Measurements from ENCODE around the gene DNAJC3.
"Not testable (repeated sequence)": the region's sequence is repeated elsewhere in the genome, so short reads cannot be mapped to it uniquely, and the experiment has no call there.

Gene DNAJC3

DNA sequence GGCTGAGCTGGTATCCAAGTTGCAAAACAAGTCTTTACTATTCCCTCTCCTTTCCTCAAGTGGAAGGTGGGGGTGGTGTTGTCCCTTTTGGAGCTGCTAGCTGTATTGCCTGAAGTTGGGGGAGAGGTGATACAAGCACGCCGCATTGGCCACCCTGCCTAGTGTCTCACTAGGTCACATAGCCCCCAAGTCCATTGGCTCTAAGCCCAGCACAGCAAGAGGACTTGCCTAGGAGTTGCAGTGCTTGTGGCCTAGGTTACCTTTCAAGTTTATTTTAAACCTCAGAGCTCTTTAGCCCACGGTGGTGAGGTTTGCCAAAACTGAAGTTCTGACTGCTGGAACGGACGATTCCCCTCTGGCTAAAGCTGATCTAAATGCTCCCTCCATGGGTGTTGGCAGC, 5.3 kb upstream of the DNAJC3 start:
- DNase-seq (ENCODE audit: low read depth in 2 of 2): no peak

DNA sequence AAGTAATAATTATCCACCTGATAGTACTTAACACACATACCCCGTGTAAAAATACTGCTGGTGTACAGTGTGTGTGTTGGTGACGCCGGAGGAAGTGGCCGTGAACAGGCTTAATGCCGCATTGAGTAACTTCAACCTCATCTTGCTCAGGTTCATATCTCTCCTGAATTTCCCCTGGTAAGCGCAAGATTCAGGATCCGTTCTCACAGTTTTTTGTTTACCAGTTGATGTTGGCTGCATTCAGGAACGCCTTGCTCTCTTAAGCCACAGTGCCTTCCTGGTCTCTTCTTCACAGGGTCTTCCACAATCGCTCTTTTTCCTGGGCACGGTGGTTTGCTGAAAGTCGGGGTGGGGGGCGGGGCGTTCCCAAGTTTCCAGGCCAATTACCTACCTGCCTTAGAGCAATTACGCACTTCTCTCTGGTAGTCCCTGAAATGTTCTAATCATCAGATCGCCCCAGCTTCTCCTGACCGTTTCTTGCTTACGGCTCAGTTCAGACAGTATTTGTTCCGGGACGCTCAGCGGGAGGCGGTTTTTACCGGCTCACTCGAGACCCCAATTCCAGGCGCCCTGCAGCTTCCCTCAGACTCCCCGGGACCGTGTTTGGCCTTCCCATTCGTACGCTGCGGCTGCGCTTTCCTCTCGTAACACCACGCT, 706 bp upstream of the DNAJC3 start:
- no peak for DNase-seq (ENCODE audit: low read depth in 2 of 2)

DNA sequence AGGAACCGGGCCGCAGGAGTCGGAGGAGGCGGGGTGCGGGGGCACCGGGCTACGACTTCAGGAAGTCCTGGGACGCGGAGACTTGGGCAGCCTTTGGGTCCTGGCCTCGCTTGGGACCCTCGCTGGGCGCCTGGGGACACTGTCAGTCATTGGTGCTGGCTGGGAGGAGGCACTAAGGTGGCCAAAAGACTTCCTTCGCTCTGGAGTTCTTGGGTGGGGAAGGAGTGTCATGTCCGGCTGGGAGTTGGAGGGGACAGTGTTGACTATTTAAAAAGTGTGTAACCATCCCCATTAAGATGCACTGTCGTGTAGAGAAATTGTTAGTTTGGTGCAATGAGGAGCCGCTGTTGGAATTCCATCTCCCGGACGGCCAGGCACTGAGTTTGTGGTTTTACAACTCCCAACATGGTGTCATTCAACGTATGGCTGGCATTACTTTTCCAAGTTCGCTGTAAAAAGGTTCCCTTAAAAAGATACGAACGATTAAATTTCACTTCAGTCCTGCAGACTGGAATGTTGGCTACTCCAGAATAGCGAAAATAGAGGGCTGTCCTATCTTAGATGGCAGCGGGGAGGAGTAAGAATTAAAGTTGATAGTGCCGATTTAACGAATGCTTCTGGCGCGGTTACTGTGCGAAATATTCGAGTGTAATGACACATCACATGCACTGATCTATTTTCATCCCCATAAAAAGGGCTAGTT, 776 bp downstream of the DNAJC3 start:
- no peak for DNase-seq (ENCODE audit: low read depth in 2 of 2)

DNA sequence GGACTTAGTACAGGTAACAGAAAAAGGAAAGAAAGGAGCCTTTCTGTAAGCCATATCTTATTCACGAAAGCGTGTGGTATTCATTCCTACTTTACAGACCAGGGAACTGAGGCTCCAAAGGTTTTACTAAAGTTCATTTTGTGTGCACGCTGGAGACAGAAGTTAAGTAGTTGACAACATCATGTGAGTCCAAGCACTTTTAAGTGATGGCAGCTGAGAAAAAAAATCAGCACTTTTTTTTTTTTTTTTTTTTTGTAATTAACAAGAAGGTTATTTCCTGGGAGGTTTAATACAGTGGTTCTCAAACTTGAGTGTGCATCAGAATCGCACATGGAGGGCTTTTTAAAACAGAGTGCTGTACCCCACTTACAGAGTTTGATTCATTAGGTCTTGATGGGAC, 2.0 kb downstream of the DNAJC3 start:
- no peak for DNase-seq (ENCODE audit: low read depth in 2 of 2)

DNA sequence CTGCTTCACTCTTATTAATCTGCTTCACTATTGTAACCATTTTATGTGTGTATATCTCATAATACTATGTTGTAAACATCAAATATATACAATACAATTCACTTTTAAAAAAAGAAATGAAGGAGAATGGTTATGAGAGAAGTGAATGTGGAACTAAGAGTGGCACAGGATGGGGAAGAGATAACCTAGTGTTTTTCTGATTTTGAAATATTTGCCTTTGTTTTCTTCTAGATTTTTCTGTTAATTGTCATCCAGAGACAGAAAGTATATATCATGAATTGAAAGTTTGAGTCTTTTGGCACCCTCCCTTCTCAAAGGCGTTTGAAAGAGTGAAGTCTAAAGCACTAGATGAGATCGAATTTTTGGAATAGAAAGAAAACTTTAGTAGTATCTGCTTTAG, 2.8 kb downstream of the DNAJC3 start:
- no peak for DNase-seq (ENCODE audit: low read depth in 2 of 2)

DNA sequence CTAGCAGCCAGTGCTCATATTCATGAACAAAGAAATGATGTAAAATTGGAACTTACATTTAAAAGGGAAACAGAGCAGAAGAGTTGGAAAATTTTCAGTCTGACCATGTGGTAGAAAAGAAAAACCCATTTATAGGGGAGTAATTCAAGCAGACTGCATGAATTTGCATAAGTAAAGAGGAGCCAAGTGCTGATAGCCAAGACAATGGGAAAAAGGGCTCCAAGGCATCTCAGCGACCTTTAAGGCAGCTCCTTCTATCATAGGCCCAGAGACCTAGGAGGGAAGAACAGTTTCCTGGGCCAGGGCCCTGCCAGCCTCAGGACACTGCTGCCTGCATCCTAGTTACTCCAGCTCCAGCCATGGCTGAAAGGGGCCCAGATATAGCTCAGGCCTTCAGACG, 7.5 kb downstream of the DNAJC3 start:
- no peak for DNase-seq (ENCODE audit: low read depth in 2 of 2)

DNA sequence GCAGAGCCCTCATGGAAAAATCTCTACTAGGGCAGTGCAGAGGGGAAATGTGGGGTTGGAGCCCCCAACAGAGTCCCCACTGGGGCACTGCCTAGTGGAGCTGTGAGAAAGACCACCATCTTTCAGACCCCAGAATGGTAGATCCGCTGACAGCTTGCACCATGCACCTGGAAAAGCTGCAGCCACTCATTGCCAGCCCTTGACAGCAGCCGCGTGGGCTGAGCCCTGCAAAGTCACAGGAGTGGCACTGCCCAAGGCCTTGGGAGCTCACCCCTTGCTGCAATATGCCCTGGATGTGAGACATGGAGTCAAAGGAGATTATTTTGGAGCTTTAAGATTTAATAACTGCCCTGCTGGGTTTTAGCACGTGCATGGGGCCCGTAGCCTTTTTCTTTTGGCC, 8.0 kb downstream of the DNAJC3 start:
- not testable (repeated sequence) for DNase-seq (ENCODE audit: low read depth in 2 of 2)

DNA sequence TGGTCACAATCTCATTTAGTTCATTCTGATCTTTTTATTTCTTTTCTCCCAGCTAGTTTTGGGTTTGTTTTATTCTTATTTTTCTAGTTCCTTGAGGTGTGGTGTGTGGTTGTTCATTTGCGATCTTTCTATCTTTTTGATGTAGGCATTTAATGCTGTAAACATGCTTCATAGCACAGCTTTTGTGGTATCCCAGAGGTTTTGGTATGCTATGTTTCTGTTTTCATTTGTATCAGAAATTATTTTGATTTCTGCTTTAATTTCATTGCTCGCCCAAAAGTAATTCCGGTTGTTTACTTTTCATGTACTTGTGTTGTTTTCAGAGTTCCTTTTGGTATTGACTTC, 12.6 kb downstream of the DNAJC3 start:
- no peak for DNase-seq (ENCODE audit: low read depth in 2 of 2)

DNA sequence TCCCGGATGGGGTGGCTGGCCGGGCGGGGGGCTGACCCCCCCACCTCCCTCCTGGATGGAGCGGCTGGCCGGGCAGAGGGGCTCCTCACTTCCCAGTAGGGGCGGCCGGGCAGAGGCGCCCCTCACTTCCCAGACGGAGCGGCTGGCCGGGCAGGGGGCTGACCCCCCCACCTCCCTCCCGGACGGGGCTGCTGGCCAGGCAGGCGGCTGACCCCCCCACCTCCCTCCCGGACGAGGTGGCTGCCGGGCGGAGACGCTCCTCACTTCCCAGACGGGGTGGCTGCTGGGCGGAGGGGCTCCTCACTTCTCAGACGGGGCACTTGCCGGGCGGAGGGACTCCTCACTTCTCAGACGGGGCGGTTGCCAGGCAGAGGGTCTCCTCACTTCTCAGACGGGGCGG, 14.0 kb downstream of the DNAJC3 start:
- DNase-seq (ENCODE audit: low read depth in 2 of 2): not testable (repeated sequence)

DNA sequence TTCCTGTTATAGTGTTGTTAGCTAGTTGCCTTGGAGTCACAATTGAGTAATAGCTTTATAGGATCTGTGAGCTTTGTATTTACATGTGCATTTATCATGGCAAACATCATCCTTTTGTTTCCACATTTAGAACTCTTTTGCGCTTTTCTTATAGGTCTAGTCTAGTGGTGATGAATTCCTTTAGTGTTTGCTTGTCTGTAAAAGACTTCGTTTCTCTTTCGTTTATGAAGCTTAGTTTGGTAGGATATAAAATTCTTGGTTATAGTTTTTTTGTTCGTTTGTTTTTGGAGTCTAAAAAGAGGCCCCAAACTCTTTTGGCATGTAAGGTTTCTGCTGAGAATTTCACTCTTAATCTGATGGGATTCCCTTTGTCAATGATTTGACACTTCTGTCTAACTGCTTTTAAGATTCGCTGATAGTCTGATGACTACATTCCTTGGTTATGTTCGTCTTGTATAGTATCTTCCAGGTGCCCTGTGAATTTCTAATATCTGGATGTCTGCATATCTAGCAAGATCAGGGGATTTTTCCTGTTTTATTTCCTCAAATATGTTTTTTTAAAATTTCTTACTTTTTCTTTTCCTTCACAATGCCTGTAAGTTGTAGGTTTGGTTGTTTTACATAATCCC, 20.2 kb downstream of the DNAJC3 start:
- no peak for DNase-seq (ENCODE audit: low read depth in 2 of 2)

DNA sequence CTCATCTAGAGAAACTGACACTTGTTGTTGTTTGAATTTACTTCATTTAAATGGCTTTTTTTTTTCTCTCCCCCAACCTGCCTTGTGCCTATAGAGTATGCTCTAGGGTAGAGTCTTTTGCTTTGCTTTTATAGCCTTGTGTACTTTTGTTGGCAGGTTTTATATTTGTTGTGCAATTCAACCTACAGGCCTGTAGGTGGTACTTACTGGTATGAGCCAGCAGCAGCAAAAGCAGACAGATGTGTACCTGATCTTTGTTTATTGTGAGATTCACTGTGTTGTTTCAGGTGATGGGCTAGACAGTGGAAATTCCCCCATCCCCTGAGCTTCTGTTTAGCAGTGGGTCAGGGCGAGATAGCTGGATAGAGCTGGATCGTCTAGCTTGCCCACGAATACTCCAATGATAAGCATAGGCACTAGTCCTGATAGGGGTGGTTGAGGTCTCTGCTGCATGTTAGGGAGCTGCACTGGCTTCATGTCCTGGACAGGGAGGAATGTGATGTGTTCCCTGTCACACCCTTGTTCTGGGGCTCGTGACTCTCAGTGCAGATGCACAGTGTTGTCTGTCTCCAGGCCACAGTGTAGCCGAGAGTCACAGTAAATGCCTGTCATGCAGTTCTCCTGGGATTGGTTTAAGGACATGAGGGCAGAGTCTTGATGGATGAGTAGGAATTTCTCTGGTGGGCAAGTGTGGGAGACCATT, 21.3 kb downstream of the DNAJC3 start:
- DNase-seq (ENCODE audit: low read depth in 2 of 2): no peak

DNA sequence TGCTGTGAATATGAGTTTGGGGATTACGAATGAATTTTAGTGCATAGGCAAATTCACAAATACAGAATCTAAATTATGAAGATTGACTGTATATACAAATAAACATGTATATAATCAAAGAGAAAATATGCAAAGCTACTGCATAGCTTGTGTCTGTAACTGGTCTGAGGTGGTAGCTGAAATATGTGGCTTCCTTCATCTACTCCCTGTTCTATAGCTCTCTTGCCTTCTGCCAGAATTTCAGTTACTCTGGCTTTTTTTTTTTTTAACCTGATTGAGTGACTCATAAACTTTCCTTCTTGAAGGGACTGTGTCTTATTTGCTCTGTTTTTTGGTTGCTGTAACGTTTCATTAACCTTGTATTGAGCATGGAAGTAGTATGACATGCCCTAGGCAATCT, 26.6 kb downstream of the DNAJC3 start:
- no peak for DNase-seq (ENCODE audit: low read depth in 2 of 2)

DNA sequence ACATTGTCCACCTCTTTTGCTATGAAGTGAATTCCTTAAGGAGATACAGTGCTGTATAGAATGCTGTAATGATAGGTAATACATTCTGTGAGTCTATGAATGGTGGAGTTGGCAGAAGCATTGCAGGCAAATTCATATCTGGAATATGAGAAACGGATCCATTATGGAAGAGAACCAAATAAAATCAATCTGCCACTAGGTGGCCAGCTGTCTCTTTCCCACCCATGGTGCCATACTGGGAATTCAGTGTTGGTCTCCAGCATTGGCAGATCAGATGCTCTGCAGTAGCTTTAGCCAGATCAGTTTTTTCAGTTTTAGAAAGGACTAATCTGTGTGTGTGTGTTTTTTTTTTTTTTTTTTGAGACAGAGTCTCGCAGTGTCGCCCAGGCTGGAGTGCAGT, 27.6 kb downstream of the DNAJC3 start:
- DNase-seq (ENCODE audit: low read depth in 2 of 2): no peak

DNA sequence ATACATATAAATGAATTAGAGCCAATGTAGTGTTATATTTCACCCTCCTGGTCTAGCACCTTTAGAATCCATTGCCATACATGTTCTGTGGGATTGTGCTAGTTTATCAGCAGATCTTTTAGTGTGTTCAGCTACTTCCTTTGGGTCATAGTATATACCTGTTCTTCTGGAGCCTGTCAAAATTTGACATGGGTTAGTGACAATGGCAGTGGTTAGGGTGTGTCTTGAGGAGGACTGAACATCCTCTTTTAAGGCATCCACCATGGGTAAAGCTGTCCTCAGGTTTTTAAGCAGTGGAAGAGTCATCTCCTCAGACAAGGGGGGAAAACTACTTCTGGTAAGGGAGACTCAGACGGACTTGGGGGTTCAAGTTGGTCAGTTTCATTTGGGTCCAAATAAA, 29.4 kb downstream of the DNAJC3 start:
- DNase-seq (ENCODE audit: low read depth in 2 of 2): no peak

DNA sequence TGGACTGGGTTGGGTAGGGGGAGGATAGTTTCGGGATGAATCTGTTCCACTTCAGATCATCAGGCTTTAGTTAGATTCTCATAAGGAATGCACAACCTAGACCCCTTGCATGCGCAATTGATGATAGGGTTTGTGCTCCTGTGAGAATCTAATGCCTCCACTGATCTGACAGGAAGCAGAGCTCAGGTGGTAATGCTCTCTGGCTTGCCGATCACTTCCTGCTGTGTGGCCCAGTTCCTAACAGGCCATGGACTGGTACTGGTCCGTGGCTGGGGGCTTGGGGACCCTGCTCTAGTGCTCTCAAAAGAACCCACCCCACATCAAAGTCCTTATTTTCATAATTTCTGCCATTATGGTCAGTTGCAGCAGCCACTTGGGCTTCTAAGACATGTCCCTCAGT, 30.1 kb downstream of the DNAJC3 start:
- DNase-seq (ENCODE audit: low read depth in 2 of 2): no peak

DNA sequence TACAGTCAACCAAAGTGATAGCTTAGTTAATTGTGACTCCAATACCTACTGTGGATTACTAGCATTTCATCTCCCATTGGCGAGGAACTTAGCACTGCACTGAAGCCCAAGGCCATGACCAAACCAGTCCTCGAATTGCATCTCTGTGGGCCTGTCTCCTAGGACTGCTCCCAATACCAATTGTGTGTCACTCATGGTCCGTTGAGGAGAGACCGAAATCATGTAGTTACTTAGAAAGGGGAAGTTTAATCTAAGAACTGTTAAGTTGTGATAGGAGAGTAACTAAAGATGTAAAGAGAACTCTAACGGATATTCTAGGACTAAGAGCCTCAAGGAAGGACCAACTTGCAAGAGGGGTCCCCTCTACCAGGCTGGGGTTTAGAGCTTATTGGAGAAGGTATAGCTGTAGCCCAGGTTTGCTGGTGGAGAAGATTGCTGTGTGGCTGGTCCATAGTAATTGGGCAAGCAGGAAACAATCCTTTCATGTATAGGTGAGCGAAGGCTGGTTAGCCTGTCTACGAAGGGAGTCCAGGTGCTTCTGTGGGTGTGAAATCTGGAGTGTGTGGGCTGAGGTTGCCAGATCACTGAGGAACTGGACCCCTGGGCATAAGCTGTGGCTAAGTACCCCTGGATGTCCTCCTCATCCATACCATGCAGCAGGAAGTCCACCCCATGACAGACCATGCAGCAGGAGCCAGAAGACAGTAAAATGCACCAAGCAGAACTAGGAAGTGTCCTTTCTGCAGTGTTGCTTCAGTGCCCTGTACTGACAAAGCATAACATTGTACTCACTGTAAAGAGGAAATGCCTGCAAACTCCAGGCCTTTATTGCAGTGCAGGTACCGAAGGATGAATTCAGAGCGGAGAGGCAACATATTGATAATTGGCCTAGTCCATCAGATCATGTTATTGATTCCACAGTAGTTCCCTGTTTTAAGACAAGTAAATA, 30.8 kb downstream of the DNAJC3 start:
- DNase-seq (ENCODE audit: low read depth in 2 of 2): no peak

DNA sequence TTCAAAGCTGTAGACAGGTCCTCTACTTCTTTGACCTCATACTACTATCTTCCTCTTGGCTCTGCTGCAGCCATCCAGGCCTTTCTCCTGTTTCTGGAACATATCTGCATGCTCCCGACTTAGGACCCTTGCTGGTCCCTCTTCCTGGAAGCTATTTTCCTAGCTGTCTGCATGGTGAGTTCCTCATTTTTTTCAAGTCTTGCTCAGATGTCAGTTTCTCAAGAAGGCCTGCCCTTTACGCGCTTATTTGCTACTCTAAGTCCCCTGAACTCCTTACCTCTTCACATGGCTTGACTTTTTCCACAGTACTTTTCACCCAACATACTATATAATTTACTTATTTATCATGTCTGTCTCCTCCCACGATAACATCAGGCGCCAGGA, 31.4 kb downstream of the DNAJC3 start:
- DNase-seq (ENCODE audit: low read depth in 2 of 2): no peak

DNA sequence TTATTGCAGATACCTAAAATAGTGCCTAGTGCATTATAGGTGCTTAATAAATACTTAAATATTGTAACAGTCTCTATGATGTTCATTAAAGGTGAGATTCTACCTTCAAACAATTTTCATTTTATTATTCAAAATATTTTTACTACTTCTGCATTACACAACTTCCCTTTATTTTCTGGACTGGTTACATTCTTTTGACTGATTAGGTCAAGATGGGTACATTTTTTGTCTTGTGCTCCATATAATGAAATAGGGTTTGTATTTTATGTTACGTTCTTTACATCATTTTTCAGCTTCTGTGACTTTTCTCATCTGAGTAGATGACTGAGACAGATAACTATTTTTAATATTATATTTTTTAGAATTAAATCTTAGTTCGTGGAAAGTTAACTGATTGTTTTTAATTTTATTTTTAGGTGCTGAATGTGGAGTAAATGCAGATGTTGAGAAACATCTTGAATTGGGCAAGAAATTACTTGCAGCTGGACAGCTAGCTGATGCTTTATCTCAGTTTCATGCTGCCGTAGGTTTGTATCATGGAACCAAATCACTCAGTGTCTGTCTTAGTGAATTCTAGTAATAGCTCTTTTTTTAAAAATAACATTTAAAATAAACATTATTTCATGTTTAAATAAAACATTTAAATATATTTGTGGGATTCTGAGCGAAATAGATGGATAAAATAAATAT, 32.0 kb downstream of the DNAJC3 start:
- no peak for DNase-seq (ENCODE audit: low read depth in 2 of 2)

DNA sequence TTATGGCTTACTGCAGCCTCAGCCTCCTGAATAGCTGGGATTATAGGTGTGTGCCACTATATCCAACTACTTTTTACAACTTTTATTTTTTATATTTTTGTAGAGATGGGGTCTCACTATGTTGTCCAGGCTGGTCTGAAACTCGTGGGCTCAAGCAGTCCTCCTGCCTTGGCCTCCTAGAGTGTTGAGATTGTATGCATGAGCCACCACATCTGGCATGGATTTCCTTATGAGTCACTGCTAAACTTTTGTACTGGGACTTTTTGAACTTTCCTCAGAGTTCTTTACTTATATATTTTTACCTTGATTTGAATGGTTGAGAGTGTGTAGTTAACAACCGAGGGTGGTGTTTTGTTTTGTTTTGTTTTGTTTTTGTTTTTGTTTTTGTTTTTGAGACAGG, 33.4 kb downstream of the DNAJC3 start:
- DNase-seq (ENCODE audit: low read depth in 2 of 2): no peak

DNA sequence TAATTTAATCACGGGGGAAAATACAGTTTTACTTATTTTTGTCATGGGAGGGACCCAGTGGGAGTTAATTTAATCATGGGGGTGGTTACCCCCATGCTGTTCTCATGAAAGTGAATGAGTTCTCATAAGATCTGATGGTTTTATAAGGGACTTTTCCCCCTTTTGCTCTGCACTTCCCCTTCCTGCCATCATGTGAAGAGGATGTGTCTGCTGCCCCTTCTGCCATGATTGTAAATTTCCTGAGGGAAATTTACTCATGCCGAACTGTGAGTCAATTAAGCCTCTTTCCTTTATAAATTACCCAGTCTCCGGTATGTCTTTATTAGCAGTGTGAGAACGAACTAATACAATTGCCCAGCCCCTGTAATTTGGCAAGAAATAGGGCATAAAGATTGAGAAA, 35.9 kb downstream of the DNAJC3 start:
- not testable (repeated sequence) for DNase-seq (ENCODE audit: low read depth in 2 of 2)

DNA sequence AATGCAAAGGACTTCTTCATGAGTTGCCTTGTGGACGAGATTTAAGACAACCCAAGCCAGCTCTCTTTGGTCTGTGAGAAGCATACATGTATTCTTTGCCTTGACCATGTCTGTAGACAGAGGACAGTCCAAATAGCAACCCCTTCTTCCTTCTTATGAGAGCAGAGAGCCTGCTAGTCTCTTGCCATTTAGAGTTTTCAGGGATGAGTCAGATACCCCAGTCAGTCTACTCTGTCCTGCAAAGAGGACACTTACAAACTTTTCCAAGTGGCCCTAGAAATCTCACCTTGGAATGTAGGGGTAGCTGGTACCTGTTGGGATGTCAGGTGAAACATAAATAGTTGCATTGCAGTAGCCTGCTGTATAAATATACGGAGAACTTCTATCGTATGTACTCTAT, 36.7 kb downstream of the DNAJC3 start:
- no peak for DNase-seq (ENCODE audit: low read depth in 2 of 2)

Data from stimulated activated CD8-positive, alpha-beta memory T cell treated with anti-CD3 and anti-CD28 coated beads, Interleukin-15, amount 100 ng/mL, for 48 hours (primary cell).